Eye (tissue), 1 donor: Measurements from ENCODE around the gene ASAP3.
"Not testable (repeated sequence)": the region's sequence is repeated elsewhere in the genome, so short reads cannot be mapped to it uniquely, and the experiment has no call there.

ENCODE experiments used
- DNase-seq: peaks from one replicate; pipeline ENCODE4 v3.0.0-alpha.2; 2015

ASAP3 gene

DNA sequence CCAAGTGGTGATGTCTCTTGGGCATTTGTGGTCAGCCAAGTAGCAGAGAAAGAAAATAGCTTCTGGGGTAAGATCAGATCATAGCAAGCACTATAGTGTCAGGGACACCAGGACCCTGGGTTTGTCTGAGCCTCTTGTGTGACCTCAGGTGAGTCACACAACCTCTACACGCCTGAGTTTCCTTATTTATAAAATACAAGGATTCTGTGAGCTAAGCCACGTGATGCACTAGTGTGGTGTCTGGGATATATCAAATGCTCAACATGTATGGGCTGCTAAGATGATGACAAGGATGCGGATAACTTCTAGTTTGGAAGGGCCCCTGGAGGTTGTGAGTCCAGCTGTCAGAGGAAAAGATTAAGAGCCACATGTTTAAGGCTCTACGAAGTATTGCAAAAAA lies 89.8 kb downstream of the ASAP3 start:
- DNase-seq: no peak

DNA sequence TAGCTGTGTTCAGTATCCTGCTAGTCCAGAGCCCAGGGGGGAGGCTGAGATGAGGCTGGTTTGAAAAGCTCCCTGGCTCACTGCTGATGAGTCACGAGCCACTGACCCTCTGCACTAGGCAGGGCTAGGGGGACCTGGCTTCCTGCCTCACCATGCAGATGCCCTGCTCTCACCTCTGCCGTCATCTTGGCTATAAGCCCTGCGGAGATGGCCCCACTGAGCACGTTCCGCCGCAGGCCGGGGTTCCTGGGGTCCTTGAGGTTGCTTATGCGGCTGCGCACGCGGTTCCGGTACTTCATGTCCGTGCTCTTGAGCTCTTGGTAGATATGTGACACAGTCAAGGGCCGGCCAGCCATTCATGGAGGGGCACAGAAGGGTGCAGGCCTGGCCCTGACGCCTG lies 90.3 kb downstream of the ASAP3 start:
- DNase-seq: no peak

DNA sequence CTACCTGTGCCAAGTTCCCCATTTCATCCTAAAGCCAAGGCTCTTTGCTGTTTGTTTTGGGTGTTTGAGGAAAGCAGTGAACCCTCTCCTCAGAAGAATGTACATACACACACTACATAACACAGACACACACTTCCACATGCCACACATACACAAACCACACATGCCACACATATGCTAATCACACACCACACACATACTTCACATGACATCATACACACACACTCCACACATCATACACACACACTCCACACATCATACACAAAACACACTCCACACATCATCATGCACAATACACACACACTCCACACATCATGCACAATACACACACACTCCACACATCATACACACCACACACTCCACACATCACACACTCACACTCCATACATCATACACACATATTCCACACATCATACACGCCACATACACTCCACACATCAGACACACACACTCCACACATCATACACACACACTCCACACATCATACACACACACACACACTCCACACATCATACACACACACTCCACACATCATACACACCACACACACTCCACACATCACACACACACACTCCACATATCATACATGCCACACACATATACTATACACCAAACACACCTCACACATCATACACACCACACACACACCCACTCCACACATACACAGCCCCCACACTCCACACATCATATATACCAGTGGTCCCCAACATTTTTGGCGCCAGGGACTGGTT lies 91.7 kb downstream of the ASAP3 start:
- no peak for DNase-seq

DNA sequence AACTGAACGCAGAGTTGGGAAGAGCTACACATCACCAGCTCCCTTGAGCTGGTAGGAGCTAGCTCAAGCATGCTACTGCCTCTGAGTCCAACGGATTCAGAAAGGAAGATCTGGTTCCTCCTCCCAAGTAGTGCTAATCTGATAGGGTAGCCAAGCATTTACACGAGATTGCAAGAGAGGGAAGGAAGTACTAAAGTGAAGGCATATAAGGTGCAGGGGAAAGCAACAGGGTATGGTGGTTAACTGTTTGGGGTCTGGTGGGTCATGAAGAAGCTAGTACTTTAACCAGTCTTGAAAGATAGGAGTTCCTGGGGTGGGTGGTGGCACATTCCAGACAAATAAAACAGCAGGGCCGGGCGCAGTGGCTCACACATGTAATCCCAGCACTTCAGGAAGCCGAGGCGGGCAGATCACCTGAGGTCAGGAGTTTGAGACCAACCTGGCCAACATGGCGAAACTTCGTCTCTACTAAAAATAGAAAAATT lies 94.1 kb downstream of the ASAP3 start:
- DNase-seq: no peak

DNA sequence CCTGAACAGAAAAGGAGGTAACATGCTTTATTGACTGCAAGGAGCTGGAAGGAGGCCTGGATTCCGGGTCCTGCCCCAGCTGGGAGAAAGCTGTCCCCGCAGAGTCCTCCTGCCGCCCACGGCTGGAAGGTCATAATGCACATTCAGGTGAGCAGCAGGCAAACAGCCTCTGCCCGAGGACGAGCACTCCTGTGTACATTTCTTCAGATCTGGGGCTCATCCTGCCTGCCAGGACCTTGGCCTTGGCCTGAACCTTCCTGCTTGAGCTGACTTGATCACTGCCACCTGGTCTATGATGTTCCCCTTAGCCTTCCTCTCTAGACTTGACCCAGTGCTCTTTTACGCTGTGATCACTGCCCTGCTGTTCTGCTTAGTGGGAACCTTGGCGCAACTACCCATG lies 96.5 kb downstream of the ASAP3 start:
- no peak for DNase-seq

DNA sequence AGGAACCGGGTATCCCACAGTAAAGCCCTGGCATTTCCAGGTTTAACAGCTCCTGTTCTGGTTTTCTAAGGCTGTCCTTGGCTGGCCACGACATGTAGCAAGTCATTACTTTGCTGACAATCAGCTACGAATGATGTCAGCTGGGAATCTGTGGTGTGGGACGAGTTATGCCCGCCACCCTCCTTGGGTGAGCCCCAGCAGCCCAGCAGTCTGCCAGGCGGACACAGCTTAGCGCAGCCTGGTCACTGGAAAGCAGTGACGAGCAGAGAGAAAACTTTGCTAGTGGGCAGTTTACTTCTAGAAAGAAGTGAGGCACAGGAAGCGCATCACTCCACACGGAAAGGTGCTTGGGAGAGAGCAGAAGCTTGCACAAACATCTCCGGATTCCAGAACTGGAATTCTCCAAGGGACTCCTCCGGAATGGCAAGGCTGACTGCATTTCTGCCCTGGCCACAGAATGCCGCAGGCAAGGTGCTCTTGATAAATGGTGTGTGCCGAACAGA lies 98.8 kb downstream of the ASAP3 start:
- no peak for DNase-seq

DNA sequence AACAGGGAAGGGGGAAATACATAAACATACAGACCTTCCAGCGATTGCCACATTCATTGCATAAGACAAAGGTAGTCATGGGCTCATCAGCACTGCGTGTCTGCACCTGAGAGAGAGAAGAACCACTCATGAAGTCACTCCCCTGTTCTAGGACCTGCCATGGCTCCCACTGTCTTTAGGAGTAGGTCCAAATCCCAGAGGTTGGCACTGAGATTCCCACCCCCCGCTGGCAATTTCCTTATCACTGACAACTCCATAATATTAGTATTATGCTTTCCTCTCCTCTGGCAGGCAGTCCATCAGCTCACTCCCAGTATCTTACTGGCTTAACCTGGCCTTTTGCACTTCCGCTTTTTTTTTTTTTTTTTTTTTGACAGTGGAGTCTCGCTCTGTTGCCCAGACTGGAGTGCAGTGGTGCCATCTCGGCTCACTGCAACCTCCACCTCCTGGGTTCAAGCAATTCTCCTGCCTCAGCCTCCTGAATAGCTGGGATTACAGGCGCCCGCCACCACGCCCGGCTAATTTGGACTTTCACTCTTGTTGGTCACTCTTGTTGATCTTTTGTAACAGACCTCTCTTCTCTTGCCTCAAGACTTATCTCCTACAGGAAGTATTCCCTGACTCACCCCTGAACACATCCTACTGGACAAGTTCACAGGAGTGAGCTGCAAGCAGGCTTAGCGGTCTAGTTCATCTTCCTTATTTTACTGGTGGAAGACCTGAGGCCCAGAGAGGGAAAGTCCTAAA lies 99.5 kb downstream of the ASAP3 start:
- no peak for DNase-seq

DNA sequence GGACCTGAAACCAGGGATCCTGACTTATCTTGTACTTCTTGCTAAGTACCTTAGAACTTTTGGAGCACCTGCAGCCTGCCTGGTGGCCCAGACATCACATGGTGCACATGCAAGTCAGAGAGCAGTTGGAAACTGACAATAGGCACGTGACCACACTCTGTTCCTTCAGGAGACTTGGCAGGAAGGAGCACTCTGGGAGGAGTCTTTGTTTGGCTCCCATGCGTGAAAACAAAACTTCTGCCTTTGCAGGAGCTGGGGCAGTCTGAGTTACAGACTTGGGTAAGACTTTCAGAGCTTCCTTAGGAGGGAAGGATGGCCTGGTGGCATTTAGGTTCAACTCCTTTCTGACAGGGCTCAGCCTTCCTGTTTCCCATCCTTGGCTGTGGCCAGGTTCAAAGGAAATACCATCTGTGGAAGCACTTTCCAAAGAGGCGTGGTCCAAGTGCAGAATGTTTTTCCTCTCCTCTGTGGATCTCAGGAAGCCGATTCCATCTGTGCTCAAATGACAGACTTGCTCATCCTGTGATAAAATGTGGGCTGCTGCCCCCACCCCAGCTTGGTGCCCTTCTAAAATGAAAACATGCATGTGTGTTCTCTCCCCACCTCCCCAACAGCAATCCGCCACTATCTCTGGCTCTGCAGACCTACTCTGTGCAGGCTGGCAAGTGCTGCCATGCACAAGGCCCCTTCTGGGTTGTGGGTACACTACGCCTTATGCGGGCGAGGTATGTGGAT lies 100.2 kb downstream of the ASAP3 start:
- no peak for DNase-seq

DNA sequence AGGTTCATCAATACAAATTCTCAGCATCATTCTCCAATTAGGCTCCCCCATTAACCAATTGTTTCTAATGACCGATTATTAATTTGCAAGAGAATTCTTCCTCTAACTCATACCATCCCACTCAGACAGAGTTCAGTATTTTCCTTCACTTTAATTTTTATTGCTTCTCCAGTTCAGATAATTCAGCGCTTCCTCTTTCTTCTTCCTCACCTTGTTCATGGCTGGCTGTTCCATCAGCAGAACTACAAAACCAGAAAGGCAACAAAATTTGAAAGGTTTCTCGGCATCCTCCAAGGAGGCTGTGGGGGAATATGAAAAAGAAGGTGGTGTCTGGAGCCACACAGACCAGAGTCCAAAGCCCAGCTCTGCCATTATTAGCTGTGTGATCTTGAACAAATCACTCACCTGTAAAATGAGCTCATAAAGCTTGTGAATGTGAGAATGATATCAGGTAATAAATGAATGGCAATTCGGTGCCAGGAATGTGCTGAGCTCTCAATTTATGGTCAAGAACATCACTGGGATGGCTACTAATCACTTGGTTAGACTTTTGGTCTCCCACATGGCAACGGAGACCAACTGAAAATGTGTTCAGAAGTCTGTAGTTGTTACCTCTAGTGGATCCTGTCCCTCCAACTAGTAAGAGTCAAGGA lies 102.6 kb downstream of the ASAP3 start:
- DNase-seq: no peak

DNA sequence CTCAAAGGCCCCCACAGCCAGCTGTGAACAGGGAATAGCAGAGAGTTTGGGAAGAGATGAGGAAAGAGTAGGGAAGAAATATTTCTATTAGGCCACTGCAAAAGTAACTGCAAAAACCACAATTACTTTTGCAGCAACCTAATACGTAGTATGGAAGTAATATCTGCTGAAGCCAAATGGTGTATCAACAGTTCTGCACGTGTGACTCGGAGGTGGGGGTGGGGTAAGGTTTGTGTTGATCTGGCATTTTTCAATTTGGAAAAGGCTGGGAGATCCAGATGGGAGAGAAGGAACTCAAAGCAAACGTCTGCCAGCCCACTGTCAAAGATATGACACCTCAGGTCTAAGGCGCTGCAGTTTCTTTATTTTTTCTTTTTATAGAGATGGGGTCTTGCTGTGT lies 103.3 kb downstream of the ASAP3 start:
- DNase-seq: no peak

DNA sequence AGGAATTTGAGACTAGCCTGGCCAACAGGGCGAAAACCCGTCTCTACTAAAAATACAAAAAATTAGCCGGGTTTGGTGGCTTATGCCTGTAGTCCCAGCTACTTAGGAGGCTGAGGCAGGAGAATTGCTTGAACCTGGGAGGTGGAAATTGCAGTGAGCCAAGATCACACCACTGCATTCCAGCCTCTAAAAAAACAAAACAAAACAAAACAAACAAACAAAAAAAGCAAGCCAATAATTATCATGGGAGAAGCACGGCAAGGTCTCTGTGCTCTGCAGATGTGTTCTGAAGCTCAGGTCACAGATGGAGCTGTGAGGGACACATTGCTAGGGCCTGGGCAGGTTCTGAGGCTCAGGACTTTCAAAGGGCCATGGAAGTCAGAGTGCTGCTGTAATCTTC lies 103.7 kb downstream of the ASAP3 start:
- DNase-seq: not testable (repeated sequence)
